Fibroblast of mammary gland (primary cell): Measurements from ENCODE around the gene TMEM269.
A peak's percentile ranks its signal among the peaks of the same experiment; 100 is the strongest.

ENCODE experiments used
- DNase-seq: peaks from one replicate; pipeline ENCODE4 v3.0.0-alpha.2; 2010; ENCODE audit warnings: low read depth
- H3K4me3 ChIP-seq: 2 replicates; pipeline ENCODE4 v1.5.1; 2011; ENCODE audit warnings: low read depth, mild to moderate bottlenecking, low read length, moderate library complexity; ENCODE audit not compliant: control insufficient read depth
- TF ChIP-seq, protein P1 (sequence below): conservative IDR thresholded peaks from 2 replicates; pipeline ENCODE4 v1.5.1; 2011; ENCODE audit warnings: low read depth, low read length, inconsistent platforms; ENCODE audit not compliant: control insufficient read depth, insufficient read depth

TMEM269 gene

GRCh38 chr1:42846257-42847110 lies 61.7 kb downstream of the TMEM269 start, which contains the start of gene ZNF691:
Gene ZNF691 (plus strand): TSS chr1:42846613. CDS start chr1:42849659, 3,046 bp downstream.
- peak within 1 kb of the TSS; percentile 89 for H3K4me3 ChIP-seq
- DNase-seq = peak; percentile 98
- TF ChIP-seq, protein P1, sequence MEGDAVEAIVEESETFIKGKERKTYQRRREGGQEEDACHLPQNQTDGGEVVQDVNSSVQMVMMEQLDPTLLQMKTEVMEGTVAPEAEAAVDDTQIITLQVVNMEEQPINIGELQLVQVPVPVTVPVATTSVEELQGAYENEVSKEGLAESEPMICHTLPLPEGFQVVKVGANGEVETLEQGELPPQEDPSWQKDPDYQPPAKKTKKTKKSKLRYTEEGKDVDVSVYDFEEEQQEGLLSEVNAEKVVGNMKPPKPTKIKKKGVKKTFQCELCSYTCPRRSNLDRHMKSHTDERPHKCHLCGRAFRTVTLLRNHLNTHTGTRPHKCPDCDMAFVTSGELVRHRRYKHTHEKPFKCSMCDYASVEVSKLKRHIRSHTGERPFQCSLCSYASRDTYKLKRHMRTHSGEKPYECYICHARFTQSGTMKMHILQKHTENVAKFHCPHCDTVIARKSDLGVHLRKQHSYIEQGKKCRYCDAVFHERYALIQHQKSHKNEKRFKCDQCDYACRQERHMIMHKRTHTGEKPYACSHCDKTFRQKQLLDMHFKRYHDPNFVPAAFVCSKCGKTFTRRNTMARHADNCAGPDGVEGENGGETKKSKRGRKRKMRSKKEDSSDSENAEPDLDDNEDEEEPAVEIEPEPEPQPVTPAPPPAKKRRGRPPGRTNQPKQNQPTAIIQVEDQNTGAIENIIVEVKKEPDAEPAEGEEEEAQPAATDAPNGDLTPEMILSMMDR = peak; percentile 41

DNA sequence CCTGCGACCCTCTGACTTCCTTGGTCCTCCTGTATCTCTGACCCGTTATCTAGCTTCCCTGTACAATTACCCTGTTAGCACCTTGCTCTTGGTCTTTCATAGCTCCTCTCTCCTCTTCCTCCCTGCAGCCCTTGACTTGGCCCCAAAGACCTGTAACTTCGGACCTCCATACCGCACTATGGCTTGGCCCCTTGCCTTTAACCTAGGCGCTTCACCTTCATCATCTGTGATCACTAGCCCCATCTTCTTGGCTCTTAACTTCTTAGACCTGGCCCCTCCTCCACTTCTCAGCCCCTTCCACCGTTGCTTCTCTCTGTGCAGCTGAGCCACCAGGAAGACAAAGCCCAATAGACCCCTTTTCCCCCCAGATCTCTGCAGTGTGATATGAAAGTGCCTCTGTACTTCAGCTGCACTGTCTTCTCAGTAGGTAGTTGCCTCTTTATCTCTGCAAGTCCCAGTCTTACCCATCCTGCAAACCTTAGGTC lies 62.4 kb downstream of the TMEM269 start:
- H3K4me3 ChIP-seq = peak overlapping the region; percentile 89
- DNase-seq = no peak
- TF ChIP-seq, protein P1 = no peak

GRCh38 chr1:42847721-42848460 lies 63.1 kb downstream of the TMEM269 start:
- TF ChIP-seq, protein P1 = no peak
- no peak overlapping the region for H3K4me3 ChIP-seq
- no peak for DNase-seq

DNA sequence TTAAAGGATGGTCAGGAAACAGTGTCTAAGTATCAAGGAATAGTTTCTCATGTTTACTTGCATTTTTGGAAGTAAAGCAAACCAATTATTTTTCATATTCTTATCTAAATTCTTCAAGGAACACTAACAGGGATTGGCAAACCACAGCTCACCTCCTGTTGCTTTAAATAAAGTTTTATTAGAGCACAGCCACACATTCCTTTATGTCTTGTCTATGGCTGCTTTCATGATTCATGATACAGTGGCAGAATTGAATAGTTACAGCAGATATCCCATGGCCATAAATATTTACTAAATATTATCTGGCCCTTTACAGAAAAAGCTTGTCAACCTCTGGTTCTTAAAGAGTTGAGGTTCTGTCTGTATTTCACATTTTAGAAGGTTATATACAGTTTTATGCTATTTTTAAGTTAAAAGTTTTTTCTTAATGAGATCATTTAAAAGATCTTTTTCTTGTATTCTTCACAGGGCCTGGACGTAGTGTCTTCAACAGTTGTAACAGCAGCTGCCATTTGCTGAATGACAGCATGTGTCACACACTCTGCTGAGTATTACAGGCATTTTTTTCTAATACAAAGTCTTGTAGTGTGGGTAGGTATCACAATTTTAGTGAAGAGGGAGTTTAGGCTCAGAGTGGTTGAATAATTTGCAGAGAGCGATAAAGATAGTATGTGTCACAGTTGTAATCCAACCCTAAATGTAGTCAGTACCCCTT lies 64.2 kb downstream of the TMEM269 start:
- H3K4me3 ChIP-seq = no peak overlapping the region
- no peak for DNase-seq
- TF ChIP-seq, protein P1 = no peak

- TF ChIP-seq, protein P1 = no peak
- DNase-seq = no peak
- H3K4me3 ChIP-seq = no peak overlapping the region
These were observed 65.2 kb downstream of the TMEM269 start for GRCh38 chr1:42849944-42850343.
